HG02678 (cell line): ENCODE data around the gene LDLRAP1.

Experiments
- ATAC-seq: cut with Tn5 transposase; IDR thresholded peaks from one replicate; pipeline ENCODE4 v1.9.1; 2021; ENCODE audit warnings: mild to moderate bottlenecking, moderate library complexity; ENCODE audit not compliant: unreplicated experiment

Gene LDLRAP1

GRCh38 chr1:25560788-25561187, 17.4 kb downstream of the LDLRAP1 start:
- ATAC-seq = no peak

GRCh38 chr1:25561421-25562100, 18.2 kb downstream of the LDLRAP1 start:
- no peak for ATAC-seq

GRCh38 chr1:25562101-25562927, 18.9 kb downstream of the LDLRAP1 start:
- ATAC-seq = peak; percentile 84

GRCh38 chr1:25562928-25563283, 19.5 kb downstream of the LDLRAP1 start:
- ATAC-seq = no peak

- ATAC-seq = no peak
Observed at GRCh38 chr1:25563330-25564215, 20.2 kb downstream of the LDLRAP1 start.

- ATAC-seq = no peak
Observed at GRCh38 chr1:25564777-25565574, 21.6 kb downstream of the LDLRAP1 start.

GRCh38 chr1:25565626-25566025, 22.2 kb downstream of the LDLRAP1 start:
- ATAC-seq = no peak

- no peak for ATAC-seq
Observed at GRCh38 chr1:25566176-25566729, 22.8 kb downstream of the LDLRAP1 start.

- no peak for ATAC-seq
Observed at GRCh38 chr1:25566730-25567341, 23.4 kb downstream of the LDLRAP1 start.

GRCh38 chr1:25567710-25568089, 24.3 kb downstream of the LDLRAP1 start:
- no peak for ATAC-seq

- ATAC-seq = no peak
Observed at GRCh38 chr1:25568090-25568833, 24.9 kb downstream of the LDLRAP1 start.

- no peak for ATAC-seq
Observed at GRCh38 chr1:25568834-25569596, 25.6 kb downstream of the LDLRAP1 start.

GRCh38 chr1:25569597-25570396, 26.4 kb downstream of the LDLRAP1 start:
- ATAC-seq = no peak

GRCh38 chr1:25570798-25571521, 27.6 kb downstream of the LDLRAP1 start:
- no peak for ATAC-seq

- ATAC-seq = no peak
Observed at GRCh38 chr1:25571522-25571970, 28.1 kb downstream of the LDLRAP1 start.

GRCh38 chr1:25572107-25572506, 28.7 kb downstream of the LDLRAP1 start:
- no peak for ATAC-seq
